ENCODE results near the gene FDXACB1.

The FDXACB1 gene

DNA sequence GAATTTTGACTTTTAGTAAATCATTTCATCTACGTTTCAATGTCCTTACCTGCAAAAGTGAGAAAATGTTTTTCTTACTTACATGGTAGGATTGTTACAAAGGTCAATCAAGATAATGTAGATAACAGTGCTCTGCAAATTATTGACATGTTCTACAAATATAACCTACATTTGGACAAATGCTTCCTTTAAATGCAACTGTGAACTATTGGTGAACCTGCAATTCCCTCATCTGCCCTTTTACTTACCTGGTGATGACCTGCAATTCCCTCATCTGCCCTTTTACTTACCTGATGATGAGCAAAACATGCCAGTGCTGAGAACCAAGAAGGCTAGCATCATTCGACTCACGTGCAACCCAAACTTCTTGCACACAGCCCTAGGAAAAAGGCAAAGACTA, 18.7 kb downstream of the FDXACB1 start:
- TF ChIP-seq, protein P1, sequence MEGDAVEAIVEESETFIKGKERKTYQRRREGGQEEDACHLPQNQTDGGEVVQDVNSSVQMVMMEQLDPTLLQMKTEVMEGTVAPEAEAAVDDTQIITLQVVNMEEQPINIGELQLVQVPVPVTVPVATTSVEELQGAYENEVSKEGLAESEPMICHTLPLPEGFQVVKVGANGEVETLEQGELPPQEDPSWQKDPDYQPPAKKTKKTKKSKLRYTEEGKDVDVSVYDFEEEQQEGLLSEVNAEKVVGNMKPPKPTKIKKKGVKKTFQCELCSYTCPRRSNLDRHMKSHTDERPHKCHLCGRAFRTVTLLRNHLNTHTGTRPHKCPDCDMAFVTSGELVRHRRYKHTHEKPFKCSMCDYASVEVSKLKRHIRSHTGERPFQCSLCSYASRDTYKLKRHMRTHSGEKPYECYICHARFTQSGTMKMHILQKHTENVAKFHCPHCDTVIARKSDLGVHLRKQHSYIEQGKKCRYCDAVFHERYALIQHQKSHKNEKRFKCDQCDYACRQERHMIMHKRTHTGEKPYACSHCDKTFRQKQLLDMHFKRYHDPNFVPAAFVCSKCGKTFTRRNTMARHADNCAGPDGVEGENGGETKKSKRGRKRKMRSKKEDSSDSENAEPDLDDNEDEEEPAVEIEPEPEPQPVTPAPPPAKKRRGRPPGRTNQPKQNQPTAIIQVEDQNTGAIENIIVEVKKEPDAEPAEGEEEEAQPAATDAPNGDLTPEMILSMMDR (IDR thresholded peaks at IDR 0.05; ENCODE audit: control insufficient read depth, insufficient read depth, low read depth, low read length, missing control alignments) = no peak
- no peak for DNase-seq (ENCODE audit: low read depth)
- H3K4me3 ChIP-seq (ENCODE audit: control insufficient read depth, low read depth, low read length) = no peak overlapping the region

DNA sequence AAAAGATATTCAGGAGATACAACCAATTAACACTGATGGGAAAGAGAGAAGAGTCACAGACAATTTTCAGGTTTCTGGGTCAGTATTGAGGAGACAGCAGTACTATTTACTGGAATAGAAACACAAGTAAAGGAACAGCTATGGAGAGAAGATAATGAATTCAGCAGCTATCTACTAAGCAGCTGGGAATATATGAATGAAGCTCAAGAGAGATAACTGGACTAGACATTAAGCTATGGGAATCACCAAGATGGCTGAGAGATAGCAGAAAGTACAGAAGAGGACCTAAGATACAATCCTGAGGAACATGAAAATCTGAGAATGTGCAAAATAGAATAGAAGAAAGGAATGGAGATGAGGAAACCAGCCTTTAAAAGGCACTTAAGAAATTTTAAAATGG, 23.5 kb downstream of the FDXACB1 start:
- TF ChIP-seq, protein P1 (IDR thresholded peaks at IDR 0.05; ENCODE audit: control insufficient read depth, insufficient read depth, low read depth, low read length, missing control alignments) = no peak
- no peak overlapping the region for H3K4me3 ChIP-seq (ENCODE audit: control insufficient read depth, low read depth, low read length)
- DNase-seq (ENCODE audit: low read depth) = no peak

DNA sequence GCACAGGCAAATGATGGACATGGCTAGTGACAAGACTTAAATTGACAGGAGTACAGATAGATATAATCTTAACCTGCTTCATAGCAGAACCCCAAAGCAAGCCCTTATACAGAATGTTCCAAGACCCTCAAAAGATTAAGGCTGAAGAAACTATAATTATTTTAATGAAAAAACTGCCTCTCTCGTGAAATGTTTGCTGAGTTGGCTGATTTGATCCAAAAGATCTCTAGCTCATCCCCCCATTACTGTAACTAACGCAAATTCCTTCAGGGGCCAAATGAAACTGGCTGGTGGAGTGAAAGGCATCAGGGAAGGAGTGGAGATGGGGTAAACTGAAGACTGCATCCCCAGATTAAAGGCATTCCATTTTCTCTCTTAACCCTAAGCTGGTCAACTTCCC, 26.9 kb downstream of the FDXACB1 start:
- no peak overlapping the region for H3K4me3 ChIP-seq (ENCODE audit: control insufficient read depth, low read depth, low read length)
- TF ChIP-seq, protein P1 (IDR thresholded peaks at IDR 0.05; ENCODE audit: control insufficient read depth, insufficient read depth, low read depth, low read length, missing control alignments) = no peak
- DNase-seq (ENCODE audit: low read depth) = no peak

DNA sequence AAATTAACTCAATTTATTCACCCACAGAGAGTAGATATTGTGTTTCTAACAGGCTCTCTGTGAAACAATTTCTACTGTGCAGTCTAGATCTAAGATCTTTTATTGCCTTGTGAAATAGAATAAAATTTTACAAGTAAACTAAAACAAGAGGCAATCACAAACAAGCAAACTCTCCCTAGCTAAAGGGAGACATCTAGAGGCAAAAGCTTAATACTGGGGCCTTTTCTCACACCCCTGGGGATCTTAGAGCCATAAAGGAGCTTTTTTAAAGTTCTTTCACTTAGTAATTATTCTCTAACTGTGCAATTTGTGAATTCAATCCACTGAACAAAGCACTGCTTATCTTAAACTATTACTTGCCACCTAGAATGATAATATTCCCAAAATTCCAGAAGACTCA, 27.3 kb downstream of the FDXACB1 start:
- no peak overlapping the region for H3K4me3 ChIP-seq (ENCODE audit: control insufficient read depth, low read depth, low read length)
- TF ChIP-seq, protein P1 (IDR thresholded peaks at IDR 0.05; ENCODE audit: control insufficient read depth, insufficient read depth, low read depth, low read length, missing control alignments) = peak; percentile 64
- DNase-seq (ENCODE audit: low read depth) = no peak

DNA sequence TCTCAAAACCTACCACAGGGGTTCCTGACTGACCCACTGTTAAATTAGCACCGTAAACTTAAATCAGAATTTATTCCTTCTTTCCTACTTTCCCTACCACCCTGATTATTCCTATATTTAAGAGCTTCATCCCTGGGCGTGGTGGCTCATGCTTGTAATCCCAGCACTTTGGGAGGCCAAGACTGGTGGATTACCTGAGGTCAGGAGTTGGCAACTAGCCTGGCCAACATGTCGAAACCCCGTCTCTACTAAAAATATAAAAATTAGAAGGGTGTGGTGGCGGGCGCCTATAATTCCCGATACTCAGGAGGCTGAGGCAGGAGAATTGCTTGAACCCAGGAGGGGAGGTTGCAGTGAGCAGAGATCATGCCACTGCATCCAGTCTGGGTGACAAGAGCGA, 27.9 kb downstream of the FDXACB1 start:
- TF ChIP-seq, protein P1 (IDR thresholded peaks at IDR 0.05; ENCODE audit: control insufficient read depth, insufficient read depth, low read depth, low read length, missing control alignments) = no peak
- no peak for DNase-seq (ENCODE audit: low read depth)

DNA sequence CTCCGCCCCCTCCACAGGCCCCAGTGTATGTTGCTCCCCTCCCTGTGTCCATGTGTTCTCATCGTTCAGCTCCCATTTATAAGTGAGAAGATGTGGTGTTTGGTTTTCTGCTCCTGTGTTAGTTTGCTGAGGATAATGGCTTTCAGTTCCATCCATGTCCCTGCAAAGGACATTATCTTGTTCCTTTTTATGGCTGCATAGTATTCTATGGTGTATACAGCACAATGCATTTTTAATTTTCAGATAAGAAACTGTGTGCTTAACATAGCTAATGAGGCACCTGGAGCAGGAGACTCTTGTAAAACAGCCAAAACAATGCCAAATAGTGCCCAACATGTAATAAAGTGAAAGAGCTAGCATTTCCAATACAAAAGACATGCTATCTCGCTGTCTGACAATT, 29.3 kb downstream of the FDXACB1 start:
- TF ChIP-seq, protein P1 (IDR thresholded peaks at IDR 0.05; ENCODE audit: control insufficient read depth, insufficient read depth, low read depth, low read length, missing control alignments) = no peak
- no peak overlapping the region for H3K4me3 ChIP-seq (ENCODE audit: control insufficient read depth, low read depth, low read length)

More for the DNA sequence above, 27.9 kb downstream of the FDXACB1 start:
- no peak overlapping the region for H3K4me3 ChIP-seq (ENCODE audit: control insufficient read depth, low read depth, low read length)

DNA sequence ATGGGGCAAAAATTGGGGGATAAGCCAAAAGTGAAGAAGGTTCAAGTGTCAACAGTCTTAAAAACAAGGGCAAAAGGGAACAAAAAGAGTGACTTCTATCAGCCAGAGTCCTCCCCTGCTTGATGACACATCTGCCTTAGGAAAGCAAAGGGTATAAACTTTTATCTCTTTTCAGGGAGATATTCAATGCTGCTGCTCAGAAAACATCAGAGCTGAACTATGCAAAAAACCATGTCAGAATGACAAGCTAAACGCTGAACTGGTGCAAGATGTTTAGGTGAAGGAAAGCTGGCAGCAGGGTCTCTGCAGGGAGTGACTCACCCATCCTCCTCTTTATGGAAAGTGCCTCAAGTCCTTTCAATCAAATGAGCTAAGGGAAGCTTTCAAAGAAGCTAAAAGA, 32.3 kb downstream of the FDXACB1 start:
- TF ChIP-seq, protein P1 (IDR thresholded peaks at IDR 0.05; ENCODE audit: control insufficient read depth, insufficient read depth, low read depth, low read length, missing control alignments) = no peak
- no peak for DNase-seq (ENCODE audit: low read depth)
- H3K4me3 ChIP-seq (ENCODE audit: control insufficient read depth, low read depth, low read length) = no peak overlapping the region

More for the DNA sequence above, 29.3 kb downstream of the FDXACB1 start:
- DNase-seq (ENCODE audit: low read depth) = no peak
